ENCODE measurements around the gene TNFRSF17.

DNA sequence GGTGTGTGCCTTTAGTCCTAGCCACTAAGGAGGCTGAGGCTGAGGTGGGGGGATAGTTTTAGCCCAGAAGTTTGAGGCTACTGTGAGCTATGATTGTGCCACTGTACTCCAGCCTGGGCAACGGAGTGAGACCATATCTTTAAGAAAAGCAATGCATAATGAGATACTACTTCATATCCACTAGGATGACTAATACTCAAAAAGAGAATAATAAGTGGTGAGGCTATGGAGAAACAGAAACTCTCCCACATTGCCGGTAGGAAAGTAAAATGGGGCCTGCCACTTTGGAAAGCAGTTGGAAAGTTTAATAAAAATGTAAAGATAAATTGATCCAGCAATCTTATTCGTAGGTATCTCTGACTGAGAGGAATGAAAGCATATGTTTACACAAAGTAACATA is 18.6 kb upstream of the TNFRSF17 start:
- TF ChIP-seq EZH2 (IDR thresholded peaks at IDR 0.05; ENCODE audit: borderline replicate concordance, low read length): no peak
- TF ChIP-seq, protein P1, sequence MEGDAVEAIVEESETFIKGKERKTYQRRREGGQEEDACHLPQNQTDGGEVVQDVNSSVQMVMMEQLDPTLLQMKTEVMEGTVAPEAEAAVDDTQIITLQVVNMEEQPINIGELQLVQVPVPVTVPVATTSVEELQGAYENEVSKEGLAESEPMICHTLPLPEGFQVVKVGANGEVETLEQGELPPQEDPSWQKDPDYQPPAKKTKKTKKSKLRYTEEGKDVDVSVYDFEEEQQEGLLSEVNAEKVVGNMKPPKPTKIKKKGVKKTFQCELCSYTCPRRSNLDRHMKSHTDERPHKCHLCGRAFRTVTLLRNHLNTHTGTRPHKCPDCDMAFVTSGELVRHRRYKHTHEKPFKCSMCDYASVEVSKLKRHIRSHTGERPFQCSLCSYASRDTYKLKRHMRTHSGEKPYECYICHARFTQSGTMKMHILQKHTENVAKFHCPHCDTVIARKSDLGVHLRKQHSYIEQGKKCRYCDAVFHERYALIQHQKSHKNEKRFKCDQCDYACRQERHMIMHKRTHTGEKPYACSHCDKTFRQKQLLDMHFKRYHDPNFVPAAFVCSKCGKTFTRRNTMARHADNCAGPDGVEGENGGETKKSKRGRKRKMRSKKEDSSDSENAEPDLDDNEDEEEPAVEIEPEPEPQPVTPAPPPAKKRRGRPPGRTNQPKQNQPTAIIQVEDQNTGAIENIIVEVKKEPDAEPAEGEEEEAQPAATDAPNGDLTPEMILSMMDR (conservative IDR thresholded peaks at IDR 0.05 in 1 of 2, IDR thresholded peaks at IDR 0.05 in 1 of 2; ENCODE audit: extremely low read depth in 1 of 2, insufficient read depth in 1 of 2, low read depth in 1 of 2, low read length in 2 of 2): no peak

All from mammary epithelial cell (primary cell).